Fibroblast of mammary gland (primary cell): ENCODE measurements around the gene SLC1A4.
A peak's percentile ranks its signal among the peaks of the same experiment; 100 is the strongest.

Source experiments
- DNase-seq: peaks from one replicate; pipeline ENCODE4 v3.0.0-alpha.2; 2010; ENCODE audit warnings: low read depth
- H3K4me3 ChIP-seq: 2 replicates; pipeline ENCODE4 v1.5.1; 2011; ENCODE audit warnings: low read depth, mild to moderate bottlenecking, low read length, moderate library complexity; ENCODE audit not compliant: control insufficient read depth
- TF ChIP-seq, protein P1 (sequence below): conservative IDR thresholded peaks from 2 replicates; pipeline ENCODE4 v1.5.1; 2011; ENCODE audit warnings: low read depth, low read length, inconsistent platforms; ENCODE audit not compliant: control insufficient read depth, insufficient read depth

Gene SLC1A4

DNA sequence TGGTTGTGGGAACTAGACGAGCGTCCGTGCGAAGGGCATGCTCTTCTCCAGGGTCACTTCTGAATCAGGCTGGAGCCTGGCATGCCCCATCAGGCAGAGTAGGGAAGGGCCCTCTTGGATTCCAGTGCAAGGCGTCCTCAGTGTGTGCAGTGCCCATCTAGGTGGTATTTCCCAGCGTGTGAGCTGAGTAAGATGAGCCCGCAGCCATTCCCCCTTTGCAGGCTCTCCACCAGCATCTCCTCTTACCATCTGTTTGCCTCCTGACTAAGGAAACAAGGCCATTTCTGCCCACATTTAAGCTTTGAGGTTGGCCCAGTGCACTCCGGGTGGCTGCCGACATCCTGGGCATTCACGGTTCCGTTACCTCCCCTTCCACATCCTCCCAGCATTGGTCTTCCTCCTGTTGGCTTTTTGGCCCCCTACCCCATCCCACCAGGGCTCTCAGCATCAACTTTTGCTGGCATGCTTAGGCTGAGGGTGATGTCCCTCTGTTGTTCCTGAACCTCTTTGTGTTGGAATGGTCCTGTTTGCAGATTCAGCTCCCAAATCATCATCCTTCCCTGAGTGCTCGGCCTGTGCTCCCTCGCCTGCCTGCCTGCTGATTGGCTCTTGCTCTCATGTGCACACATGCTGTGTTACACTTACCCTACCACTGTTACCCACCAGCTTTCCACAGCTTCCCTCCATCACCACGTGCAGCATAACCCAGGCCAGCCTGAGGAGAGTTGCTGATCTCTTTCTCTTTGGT, 78.8 kb downstream of the SLC1A4 start:
- TF ChIP-seq, protein P1, sequence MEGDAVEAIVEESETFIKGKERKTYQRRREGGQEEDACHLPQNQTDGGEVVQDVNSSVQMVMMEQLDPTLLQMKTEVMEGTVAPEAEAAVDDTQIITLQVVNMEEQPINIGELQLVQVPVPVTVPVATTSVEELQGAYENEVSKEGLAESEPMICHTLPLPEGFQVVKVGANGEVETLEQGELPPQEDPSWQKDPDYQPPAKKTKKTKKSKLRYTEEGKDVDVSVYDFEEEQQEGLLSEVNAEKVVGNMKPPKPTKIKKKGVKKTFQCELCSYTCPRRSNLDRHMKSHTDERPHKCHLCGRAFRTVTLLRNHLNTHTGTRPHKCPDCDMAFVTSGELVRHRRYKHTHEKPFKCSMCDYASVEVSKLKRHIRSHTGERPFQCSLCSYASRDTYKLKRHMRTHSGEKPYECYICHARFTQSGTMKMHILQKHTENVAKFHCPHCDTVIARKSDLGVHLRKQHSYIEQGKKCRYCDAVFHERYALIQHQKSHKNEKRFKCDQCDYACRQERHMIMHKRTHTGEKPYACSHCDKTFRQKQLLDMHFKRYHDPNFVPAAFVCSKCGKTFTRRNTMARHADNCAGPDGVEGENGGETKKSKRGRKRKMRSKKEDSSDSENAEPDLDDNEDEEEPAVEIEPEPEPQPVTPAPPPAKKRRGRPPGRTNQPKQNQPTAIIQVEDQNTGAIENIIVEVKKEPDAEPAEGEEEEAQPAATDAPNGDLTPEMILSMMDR: no peak
- no peak for DNase-seq
- no peak overlapping the region for H3K4me3 ChIP-seq

DNA sequence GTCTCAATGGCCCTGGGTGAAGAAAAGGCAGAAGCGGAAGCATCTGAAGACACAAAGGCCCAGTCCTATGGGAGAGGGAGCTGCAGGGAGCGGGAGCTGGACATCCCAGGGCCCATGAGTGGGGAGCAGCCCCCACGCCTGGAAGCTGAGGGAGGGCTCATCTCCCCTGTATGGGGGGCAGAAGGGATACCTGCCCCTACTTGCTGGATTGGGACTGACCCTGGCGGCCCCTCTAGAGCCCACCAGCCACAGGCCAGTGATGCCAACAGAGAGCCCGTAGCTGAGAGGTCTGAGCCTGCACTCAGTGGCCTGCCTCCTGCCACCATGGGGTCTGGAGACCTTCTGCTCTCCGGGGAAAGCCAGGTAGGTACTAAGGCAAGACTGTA, 80.2 kb downstream of the SLC1A4 start:
- DNase-seq: no peak
- H3K4me3 ChIP-seq: no peak overlapping the region
- TF ChIP-seq, protein P1: no peak

DNA sequence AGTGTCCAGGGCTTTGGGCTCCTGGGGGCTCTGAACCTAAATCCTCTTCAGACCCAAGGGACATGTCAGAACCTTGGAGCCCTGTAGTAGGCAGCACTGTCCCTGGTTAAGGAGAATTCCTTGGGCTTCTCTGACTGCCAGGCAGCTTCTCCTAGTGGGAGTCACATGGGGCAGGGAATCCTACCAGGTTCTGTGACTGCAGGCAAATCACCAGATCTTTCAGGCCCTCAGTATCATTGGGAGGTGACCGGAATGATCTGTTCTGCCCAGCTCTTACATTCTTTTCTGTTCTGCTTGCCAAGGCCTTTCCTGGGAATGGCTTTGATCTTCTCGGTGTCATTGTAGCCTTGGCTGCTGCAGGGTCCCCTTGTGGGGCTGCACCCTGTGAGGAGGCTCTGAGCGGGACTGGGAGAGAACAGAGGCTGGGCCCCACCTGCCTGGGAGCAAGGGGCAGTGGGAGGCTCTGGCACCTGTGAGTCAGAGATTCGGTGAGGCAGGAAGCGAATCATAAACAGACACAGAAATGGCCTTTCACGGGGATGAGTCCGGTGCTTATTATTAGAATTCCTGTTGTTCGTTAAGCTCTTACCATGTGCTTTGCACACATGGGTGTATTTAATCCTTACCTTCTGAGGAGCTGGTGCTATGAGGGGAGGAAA, 81.1 kb downstream of the SLC1A4 start:
- no peak overlapping the region for H3K4me3 ChIP-seq
- peak; percentile 75 for DNase-seq
- TF ChIP-seq, protein P1: peak; percentile 33

DNA sequence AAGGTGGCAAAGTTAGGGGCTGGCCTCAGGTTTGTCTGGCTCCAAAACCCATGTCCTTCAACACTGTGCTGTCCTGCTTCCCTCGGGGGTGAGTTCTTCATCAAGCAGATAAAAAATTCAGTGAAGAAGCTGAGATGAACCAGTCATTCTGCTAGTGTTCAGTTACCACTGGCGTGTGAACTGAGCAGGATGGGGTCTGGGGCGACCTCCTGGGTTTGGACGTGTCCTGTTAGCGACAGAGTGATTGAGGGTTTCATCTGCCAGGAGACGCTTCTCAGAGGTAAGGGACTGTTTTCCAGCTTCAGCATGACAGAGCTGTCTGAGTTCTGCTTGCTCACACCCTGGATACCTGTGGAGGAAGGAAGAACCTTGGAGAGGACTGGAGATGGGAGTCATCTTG, 81.7 kb downstream of the SLC1A4 start:
- H3K4me3 ChIP-seq: no peak overlapping the region
- TF ChIP-seq, protein P1: no peak
- no peak for DNase-seq

DNA sequence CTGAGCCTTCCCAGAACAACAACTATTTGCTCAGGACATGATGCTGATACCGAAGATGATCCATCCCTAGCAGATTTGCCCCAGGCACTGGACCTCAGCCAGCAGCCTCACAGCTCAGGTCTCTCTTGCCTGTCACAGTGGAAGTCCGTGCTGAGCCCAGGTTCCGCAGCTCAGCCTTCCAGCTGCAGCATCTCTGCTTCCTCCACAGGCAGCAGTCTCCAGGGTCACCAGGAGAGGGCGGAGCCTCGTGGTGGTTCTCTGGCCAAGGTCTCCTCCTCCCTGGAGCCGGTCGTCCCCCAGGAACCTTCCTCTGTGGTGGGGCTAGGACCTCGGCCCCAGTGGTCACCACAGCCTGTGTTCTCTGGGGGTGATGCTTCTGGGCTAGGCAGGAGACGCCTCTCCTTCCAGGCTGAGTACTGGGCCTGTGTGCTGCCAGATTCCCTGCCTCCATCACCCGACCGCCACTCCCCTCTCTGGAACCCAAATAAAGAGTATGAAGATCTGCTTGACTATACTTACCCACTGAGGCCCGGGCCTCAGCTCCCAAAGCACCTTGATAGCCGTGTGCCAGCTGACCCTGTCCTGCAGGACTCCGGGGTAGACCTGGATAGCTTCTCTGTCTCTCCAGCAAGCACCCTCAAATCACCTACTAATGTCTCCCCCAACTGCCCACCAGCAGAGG, 82.4 kb downstream of the SLC1A4 start:
- DNase-seq: no peak
- H3K4me3 ChIP-seq: no peak overlapping the region
- TF ChIP-seq, protein P1: peak; percentile 39

DNA sequence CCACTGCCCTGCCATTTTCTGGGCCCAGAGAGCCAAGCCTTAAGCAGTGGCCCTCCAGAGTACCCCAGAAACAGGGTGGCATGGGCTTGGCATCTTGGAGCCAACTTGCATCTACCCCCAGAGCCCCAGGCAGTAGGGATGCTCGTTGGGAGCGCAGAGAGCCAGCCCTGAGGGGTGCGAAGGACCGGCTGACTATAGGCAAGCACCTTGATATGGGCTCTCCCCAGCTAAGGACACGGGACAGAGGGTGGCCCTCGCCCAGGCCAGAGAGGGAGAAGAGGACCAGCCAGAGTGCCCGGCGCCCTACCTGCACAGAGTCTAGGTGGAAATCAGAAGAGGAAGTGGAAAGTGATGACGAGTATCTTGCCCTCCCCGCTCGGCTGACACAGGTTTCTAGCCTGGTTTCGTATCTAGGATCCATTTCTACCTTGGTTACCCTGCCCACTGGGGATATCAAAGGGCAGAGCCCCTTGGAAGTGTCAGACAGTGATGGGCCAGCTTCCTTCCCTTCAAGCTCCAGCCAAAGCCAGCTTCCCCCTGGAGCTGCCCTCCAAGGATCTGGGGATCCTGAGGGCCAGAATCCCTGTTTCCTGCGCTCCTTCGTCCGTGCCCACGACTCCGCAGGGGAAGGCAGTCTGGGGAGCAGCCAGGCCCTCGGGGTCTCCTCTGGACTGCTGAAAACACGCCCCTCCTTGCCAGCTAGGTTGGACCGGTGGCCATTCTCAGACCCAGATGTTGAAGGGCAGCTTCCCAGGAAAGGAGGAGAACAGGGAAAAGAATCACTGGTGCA, 83.2 kb downstream of the SLC1A4 start:
- no peak overlapping the region for H3K4me3 ChIP-seq
- TF ChIP-seq, protein P1: no peak
- DNase-seq: no peak
